CD4-positive, alpha-beta T cell (primary cell): ENCODE data around the gene TULP4. TPM values are rescaled to one million over a fixed set of nuclear protein-coding genes. Genes with fewer than 3 reads are reported as not detected.

Experiments used
- ATAC-seq: fragments of 200-7000 bp; cut with Tn5 transposase; one replicate; pipeline ENCODE4 v1.10.0; 2022; ENCODE audit warnings: mild to moderate bottlenecking; ENCODE audit not compliant: poor library complexity
- CTCF ChIA-PET: fragments of 350-600 bp; sonication (Branson Sonifier 250); formaldehyde crosslinking; loops from one replicate; lab custom pipeline; 2021; ENCODE audit warnings: antibody characterized with exemption, inconsistent platforms; lab: Charles Lee
- POLR2A ChIA-PET: fragments of 350-600 bp; sonication (Branson Sonifier 250); formaldehyde crosslinking; loops from one replicate; lab custom pipeline; 2021; ENCODE audit warnings: antibody characterized with exemption, inconsistent platforms; lab: Charles Lee
- DNase-seq, 14 experiments: peaks; one replicate each; pipeline ENCODE4 v3.0.0-alpha.2; 2013 to 2020; ENCODE audit warnings: mixed read lengths in 2 of 14
- H3K27ac ChIP-seq, 2 donors: one replicate each; pipeline versions ENCODE4 v1.5.1 to v1.7.0; 2013; ENCODE audit warnings: low read length in 2 of 2, low read depth in 1 of 2, mild to moderate bottlenecking in 1 of 2
- H3K27me3 ChIP-seq, 2 experiments: 1 replicate in 1 of 2; 2 replicates in 1 of 2; pipeline versions ENCODE4 v1.6.1 to v1.7.0; 2013; ENCODE audit warnings: low read length in 2 of 2, control low read depth in 1 of 2, mild to moderate bottlenecking in 1 of 2, moderate library complexity in 1 of 2; ENCODE audit not compliant: insufficient read depth in 2 of 2, control insufficient read depth in 1 of 2
- H3K36me3 ChIP-seq: one replicate; pipeline ENCODE4 v1.6.1; 2013; ENCODE audit warnings: low read length, control low read depth; ENCODE audit not compliant: insufficient read depth
- H3K4me1 ChIP-seq: one replicate; pipeline ENCODE4 v1.6.1; 2013; ENCODE audit warnings: low read length, control low read depth; ENCODE audit not compliant: insufficient read depth
- H3K4me3 ChIP-seq: one replicate; pipeline ENCODE4 v1.5.1; 2013; ENCODE audit warnings: mild to moderate bottlenecking, low read length, moderate library complexity
- H3K9me3 ChIP-seq, 2 experiments: 1 replicate in 1 of 2; 2 replicates in 1 of 2; pipeline versions ENCODE4 v1.6.1 to v1.7.0; 2013; ENCODE audit warnings: low read length in 2 of 2, mild to moderate bottlenecking in 2 of 2, control low read depth in 1 of 2, moderate library complexity in 1 of 2; ENCODE audit not compliant: control insufficient read depth in 1 of 2, insufficient read depth in 1 of 2
- H3K27ac Mint-ChIP-seq: one replicate; pipeline ENCODE4 v1.8.0; 2020; ENCODE audit warnings: mixed read lengths
- H3K27me3 Mint-ChIP-seq: one replicate; pipeline ENCODE4 v1.8.0; 2021; ENCODE audit warnings: mixed read lengths
- H3K36me3 Mint-ChIP-seq: one replicate; pipeline ENCODE4 v1.8.0; 2021; ENCODE audit warnings: low read depth, mixed read lengths
- H3K4me1 Mint-ChIP-seq: one replicate; pipeline ENCODE4 v1.8.0; 2021; ENCODE audit warnings: low read depth, mixed read lengths
- H3K4me3 Mint-ChIP-seq: one replicate; pipeline ENCODE4 v1.8.0; 2020; ENCODE audit warnings: mild to moderate bottlenecking, mixed read lengths
- H3K9me3 Mint-ChIP-seq: one replicate; pipeline ENCODE4 v1.8.0; 2020; ENCODE audit warnings: mixed read lengths
- intact Hi-C, 2 experiments: fragments of 100-400 bp; cut with DNase I in 1 of 2; cut with micrococcal nuclease in 1 of 2; formaldehyde crosslinking; loops; one replicate each; pipeline versions ENCODE4 v1.15.1 to v1.9.0; 2023 to 2025; cut with DNase I, micrococcal nuclease
- total RNA-seq, 174 experiments: library from RNA in 2 of 174; stranded (reverse) in 2 of 174; gene quantifications; one replicate each; pipeline ENCODE4 v1.2.3 and lab custom pipeline; 2021 to 2026
- TF ChIP-seq, protein P1 (sequence below): fragments of 200-600 bp; IDR thresholded peaks from one replicate; pipeline ENCODE4 v1.8.0; 2022; ENCODE audit warnings: antibody characterized with exemption, mild to moderate bottlenecking

The TULP4 gene
- total RNA-seq, 2 experiments from 2014 or later = 66.1 to 68.2 TPM

DNA sequence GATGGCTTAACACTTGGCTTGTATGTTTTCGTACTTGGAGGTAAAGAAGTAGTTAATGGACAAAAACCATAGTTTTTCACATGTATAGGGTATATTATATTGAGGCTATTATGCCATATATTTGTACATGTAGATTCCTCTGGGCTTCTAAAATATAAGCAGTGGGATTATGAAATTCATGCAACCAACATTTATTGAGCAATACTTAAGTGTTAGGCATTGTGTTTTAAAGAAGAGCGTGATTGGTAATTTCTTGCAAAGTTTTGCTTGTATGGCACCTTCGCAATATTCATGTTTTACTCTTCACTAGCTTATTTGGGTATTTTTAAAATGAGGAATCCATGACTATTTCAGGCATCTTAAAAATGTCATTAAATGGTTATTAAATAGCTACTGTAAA, 2.5 kb downstream of the TULP4 start:
- no peaks in the 10 kb centered on the region for H3K27me3 Mint-ChIP-seq
- H3K4me1 Mint-ChIP-seq = peaks cover 12% of the 10 kb centered on the region
- H3K4me3 ChIP-seq = no peak overlapping the region
- ATAC-seq = no peak
- H3K9me3 Mint-ChIP-seq = peaks cover 3% of the 10 kb centered on the region
- TF ChIP-seq, protein P1, sequence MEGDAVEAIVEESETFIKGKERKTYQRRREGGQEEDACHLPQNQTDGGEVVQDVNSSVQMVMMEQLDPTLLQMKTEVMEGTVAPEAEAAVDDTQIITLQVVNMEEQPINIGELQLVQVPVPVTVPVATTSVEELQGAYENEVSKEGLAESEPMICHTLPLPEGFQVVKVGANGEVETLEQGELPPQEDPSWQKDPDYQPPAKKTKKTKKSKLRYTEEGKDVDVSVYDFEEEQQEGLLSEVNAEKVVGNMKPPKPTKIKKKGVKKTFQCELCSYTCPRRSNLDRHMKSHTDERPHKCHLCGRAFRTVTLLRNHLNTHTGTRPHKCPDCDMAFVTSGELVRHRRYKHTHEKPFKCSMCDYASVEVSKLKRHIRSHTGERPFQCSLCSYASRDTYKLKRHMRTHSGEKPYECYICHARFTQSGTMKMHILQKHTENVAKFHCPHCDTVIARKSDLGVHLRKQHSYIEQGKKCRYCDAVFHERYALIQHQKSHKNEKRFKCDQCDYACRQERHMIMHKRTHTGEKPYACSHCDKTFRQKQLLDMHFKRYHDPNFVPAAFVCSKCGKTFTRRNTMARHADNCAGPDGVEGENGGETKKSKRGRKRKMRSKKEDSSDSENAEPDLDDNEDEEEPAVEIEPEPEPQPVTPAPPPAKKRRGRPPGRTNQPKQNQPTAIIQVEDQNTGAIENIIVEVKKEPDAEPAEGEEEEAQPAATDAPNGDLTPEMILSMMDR = no peak
- no peak overlapping the region for H3K27ac Mint-ChIP-seq
- H3K4me3 Mint-ChIP-seq = no peak overlapping the region
- H3K4me1 ChIP-seq = no peaks in the 10 kb centered on the region
- H3K36me3 Mint-ChIP-seq = peaks cover 91% of the 10 kb centered on the region
- peaks cover 9% of the 10 kb centered on the region for H3K36me3 ChIP-seq
- no peaks in the 10 kb centered on the region for H3K27me3 ChIP-seq
- intact Hi-C loops = no loop called here
- DNase-seq = no peak
- H3K27ac ChIP-seq = no peak overlapping the region
- peaks cover 0 to 5% of the 10 kb centered on the region in 2 experiments for H3K9me3 ChIP-seq
- POLR2A ChIA-PET = no interaction called here
- CTCF ChIA-PET = no interaction called here

DNA sequence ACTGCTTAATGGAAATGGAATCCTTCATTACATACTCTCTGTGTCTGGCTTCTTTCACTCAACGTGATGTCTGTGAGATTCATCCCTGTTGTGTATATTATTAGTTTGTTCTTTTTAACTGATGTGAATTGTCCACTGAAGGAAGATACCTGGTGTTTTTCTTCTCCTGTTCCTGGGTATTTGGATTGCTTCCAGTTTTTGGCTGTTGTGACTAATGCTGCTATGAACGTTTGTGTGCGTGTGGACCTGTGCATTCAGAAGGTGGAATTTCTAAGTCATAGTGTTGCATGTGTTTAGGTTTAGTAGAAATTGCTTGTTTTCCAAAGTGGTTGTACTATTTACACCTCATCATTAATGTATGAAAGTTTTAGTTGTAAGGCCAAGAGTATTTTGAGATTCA, 3.8 kb downstream of the TULP4 start:
- Mint-ChIP-seq H3K36me3 (peaks cover 89% of the 10 kb centered on the region), H3K9me3 (peaks cover 3% of the 10 kb centered on the region), H3K4me3 (no peak overlapping the region), H3K27ac (no peak overlapping the region), H3K4me1 (peaks cover 13% of the 10 kb centered on the region), H3K27me3 (no peaks in the 10 kb centered on the region)
- ChIA-PET CTCF (no interaction called here), POLR2A (no interaction called here)
- H3K9me3 ChIP-seq = peaks cover 0 to 5% of the 10 kb centered on the region in 2 experiments
- intact Hi-C loops = no loop called here
- no peak overlapping the region for H3K4me3 ChIP-seq
- no peak for DNase-seq
- no peak for ATAC-seq
- no peak overlapping the region for H3K27ac ChIP-seq
- H3K4me1 ChIP-seq = no peaks in the 10 kb centered on the region
- TF ChIP-seq, protein P1 = no peak
- H3K27me3 ChIP-seq = no peaks in the 10 kb centered on the region
- H3K36me3 ChIP-seq = peaks cover 9% of the 10 kb centered on the region

DNA sequence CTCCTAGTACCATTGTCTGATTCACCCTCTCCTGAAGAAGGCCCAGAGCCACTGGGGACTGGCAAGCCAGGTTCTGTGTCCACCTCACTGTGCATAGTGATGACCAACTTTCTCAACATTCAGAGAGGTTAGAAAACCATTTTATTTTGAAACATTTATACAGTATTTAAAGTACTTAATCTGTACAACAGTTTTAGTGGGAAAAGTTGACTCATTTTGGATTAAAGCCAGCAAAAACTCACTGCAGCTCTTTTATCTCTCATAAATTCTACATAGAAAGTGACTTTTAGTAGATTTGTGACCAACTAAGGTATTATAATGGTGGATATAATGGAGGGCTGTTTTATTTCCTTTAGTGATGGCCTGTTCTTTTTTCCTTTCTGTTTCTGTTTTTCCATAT, 9.7 kb downstream of the TULP4 start:
- H3K27ac Mint-ChIP-seq = no peak overlapping the region
- no peak for ATAC-seq
- CTCF ChIA-PET = no interaction called here
- DNase-seq = no peak
- Histone ChIP-seq H3K4me1 (no peaks in the 10 kb centered on the region), H3K27me3 (no peaks in the 10 kb centered on the region), H3K9me3 (no peaks in the 10 kb centered on the region), H3K36me3 (no peaks in the 10 kb centered on the region), H3K27ac (no peak overlapping the region), H3K4me3 (no peak overlapping the region)
- TF ChIP-seq, protein P1 = no peak
- peaks cover 56% of the 10 kb centered on the region for H3K4me1 Mint-ChIP-seq
- H3K36me3 Mint-ChIP-seq = peaks cover 41% of the 10 kb centered on the region
- POLR2A ChIA-PET = no interaction called here
- H3K27me3 Mint-ChIP-seq = no peaks in the 10 kb centered on the region
- intact Hi-C loops = no loop called here
- no peaks in the 10 kb centered on the region for H3K9me3 Mint-ChIP-seq
- no peak overlapping the region for H3K4me3 Mint-ChIP-seq
